WTC11 (cell line): ENCODE results near the gene PRKCZ. TPM values are rescaled to one million over a fixed set of nuclear protein-coding genes. Genes with fewer than 3 reads are reported as not detected.

Experiments used
- ATAC-seq: fragments of 200-7000 bp; cut with Tn5 transposase; 2 replicates; pipeline ENCODE4 v1.10.0; 2021; ENCODE audit warnings: mild to moderate bottlenecking, moderate library complexity
- CTCF ChIA-PET: fragments of 300-600 bp; sonication (Branson Sonifier 250); formaldehyde crosslinking; loops from one replicate; lab custom pipeline; 2021; ENCODE audit warnings: antibody characterized with exemption; lab: Charles Lee
- POLR2A ChIA-PET: fragments of 350-600 bp; sonication (Branson Sonifier 250); formaldehyde crosslinking; loops from one replicate; lab custom pipeline; 2021; ENCODE audit warnings: antibody characterized with exemption; lab: Charles Lee
- DNase-seq: peaks from one replicate; pipeline ENCODE4 v3.0.0; 2021; ENCODE audit warnings: low spot score
- H3K27ac Mint-ChIP-seq: 2 replicates; pipeline ENCODE4 v1.8.0; 2021; ENCODE audit warnings: mixed read lengths
- H3K27me3 Mint-ChIP-seq: 2 replicates; pipeline ENCODE4 v1.8.0; 2021; ENCODE audit warnings: low read depth, mild to moderate bottlenecking, moderate library complexity, mixed read lengths
- H3K36me3 Mint-ChIP-seq: 2 replicates; pipeline ENCODE4 v1.8.0; 2021; ENCODE audit warnings: mixed read lengths
- H3K4me1 Mint-ChIP-seq: 2 replicates; pipeline ENCODE4 v1.8.0; 2022; ENCODE audit warnings: mixed read lengths
- H3K4me3 Mint-ChIP-seq: 2 replicates; pipeline ENCODE4 v1.8.0; 2021; ENCODE audit warnings: mild to moderate bottlenecking, moderate library complexity, mixed read lengths
- H3K9me3 Mint-ChIP-seq: 2 replicates; pipeline ENCODE4 v1.8.0; 2021; ENCODE audit warnings: mixed read lengths
- GABPB1 ChIP-seq: sonication (generic); formaldehyde crosslinking; IDR thresholded peaks from 2 replicates; pipeline ENCODE4 v1.8.1; 2023; ENCODE audit warnings: mild to moderate bottlenecking, missing genetic modification reagents
- OVOL2 ChIP-seq: fragments of 250-450 bp; sonication (Bioruptor Pico); IDR thresholded peaks from 2 replicates; pipeline ENCODE4 v1.9.0; 2021; ENCODE audit warnings: mild to moderate bottlenecking, borderline replicate concordance
- SMAD4 ChIP-seq: sonication (generic); formaldehyde crosslinking; IDR thresholded peaks from 2 replicates; pipeline ENCODE4 v1.8.0; 2022; ENCODE audit warnings: mild to moderate bottlenecking, missing genetic modification reagents
- SOX15 ChIP-seq: fragments of 250-450 bp; sonication (Bioruptor Pico); IDR thresholded peaks from 2 replicates; pipeline ENCODE4 v1.9.0; 2021; ENCODE audit warnings: mild to moderate bottlenecking
- ZNF219 ChIP-seq: sonication (generic); formaldehyde crosslinking; IDR thresholded peaks from 2 replicates; pipeline ENCODE4 v1.8.0; 2023; ENCODE audit warnings: missing genetic modification reagents, mild to moderate bottlenecking, borderline replicate concordance
- ZNF263 ChIP-seq: sonication (generic); formaldehyde crosslinking; IDR thresholded peaks from 2 replicates; pipeline ENCODE4 v1.8.1; 2022; ENCODE audit warnings: low read depth, mild to moderate bottlenecking, moderate library complexity, missing genetic modification reagents
- total RNA-seq: library from RNA; stranded (reverse); gene quantifications from 3 replicates; pipeline ENCODE4 v1.2.3, GENCODE V29; 2021
- TF ChIP-seq, protein P1 (sequence below): fragments of 250-450 bp; sonication (Bioruptor Pico); IDR thresholded peaks from 2 replicates; pipeline ENCODE4 v1.8.0; 2021; ENCODE audit warnings: mild to moderate bottlenecking
- TF ChIP-seq, protein P2 (sequence below): sonication (generic); formaldehyde crosslinking; conservative IDR thresholded peaks from 2 replicates; pipeline ENCODE4 v1.8.1; 2022; ENCODE audit warnings: mild to moderate bottlenecking, missing genetic modification reagents
- TF ChIP-seq, protein P3 (sequence below): sonication (generic); formaldehyde crosslinking; IDR thresholded peaks from 2 replicates; pipeline ENCODE4 v1.8.1; 2022; ENCODE audit warnings: low read depth, mild to moderate bottlenecking, moderate library complexity, missing genetic modification reagents, borderline replicate concordance
- TF ChIP-seq, protein P4 (sequence below): sonication (generic); formaldehyde crosslinking; IDR thresholded peaks from 2 replicates; pipeline ENCODE4 v1.8.1; 2022; ENCODE audit warnings: mild to moderate bottlenecking, missing genetic modification reagents, moderate library complexity, borderline replicate concordance
- TF ChIP-seq, protein P5 (sequence below): sonication (generic); formaldehyde crosslinking; IDR thresholded peaks from 2 replicates; pipeline ENCODE4 v1.8.0; 2022; ENCODE audit warnings: mild to moderate bottlenecking, missing genetic modification reagents
- TF ChIP-seq, protein P6 (sequence below): fragments of 250-450 bp; sonication (Bioruptor Pico); IDR thresholded peaks from 2 replicates; pipeline ENCODE4 v1.9.0; 2021; ENCODE audit warnings: mild to moderate bottlenecking

PRKCZ gene
- total RNA-seq, 1 experiment from 2014 or later = 52.5 TPM

DNA sequence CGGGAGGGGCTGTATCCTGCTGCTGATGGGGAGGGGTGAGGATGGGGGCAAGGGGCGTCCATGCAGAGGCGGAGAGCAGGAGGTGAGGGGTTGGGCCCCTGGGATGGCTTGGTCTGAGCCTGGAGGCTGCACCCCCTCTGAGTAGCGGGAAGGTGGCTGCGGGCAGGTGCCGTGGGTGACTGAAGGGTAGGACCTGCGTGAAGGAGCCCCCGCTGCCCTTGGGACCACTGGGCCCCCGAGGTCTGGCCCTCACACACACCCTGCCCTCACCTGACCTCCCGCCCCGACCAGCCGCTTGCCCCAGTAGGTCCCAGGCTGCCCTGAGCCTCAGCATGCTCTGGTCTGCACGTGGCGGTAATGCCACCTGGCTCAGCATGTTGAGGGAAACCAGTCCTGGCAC is 165.1 kb downstream of the PRKCZ start (continued):
- TF ChIP-seq, protein P1, sequence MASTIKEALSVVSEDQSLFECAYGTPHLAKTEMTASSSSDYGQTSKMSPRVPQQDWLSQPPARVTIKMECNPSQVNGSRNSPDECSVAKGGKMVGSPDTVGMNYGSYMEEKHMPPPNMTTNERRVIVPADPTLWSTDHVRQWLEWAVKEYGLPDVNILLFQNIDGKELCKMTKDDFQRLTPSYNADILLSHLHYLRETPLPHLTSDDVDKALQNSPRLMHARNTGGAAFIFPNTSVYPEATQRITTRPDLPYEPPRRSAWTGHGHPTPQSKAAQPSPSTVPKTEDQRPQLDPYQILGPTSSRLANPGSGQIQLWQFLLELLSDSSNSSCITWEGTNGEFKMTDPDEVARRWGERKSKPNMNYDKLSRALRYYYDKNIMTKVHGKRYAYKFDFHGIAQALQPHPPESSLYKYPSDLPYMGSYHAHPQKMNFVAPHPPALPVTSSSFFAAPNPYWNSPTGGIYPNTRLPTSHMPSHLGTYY (CRISPR knock-in tag) = no peak
- TF ChIP-seq, protein P2, sequence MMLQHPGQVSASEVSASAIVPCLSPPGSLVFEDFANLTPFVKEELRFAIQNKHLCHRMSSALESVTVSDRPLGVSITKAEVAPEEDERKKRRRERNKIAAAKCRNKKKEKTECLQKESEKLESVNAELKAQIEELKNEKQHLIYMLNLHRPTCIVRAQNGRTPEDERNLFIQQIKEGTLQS (CRISPR knock-in tag) = no peak
- TF ChIP-seq, all 79 proteins: peak for 0

DNA sequence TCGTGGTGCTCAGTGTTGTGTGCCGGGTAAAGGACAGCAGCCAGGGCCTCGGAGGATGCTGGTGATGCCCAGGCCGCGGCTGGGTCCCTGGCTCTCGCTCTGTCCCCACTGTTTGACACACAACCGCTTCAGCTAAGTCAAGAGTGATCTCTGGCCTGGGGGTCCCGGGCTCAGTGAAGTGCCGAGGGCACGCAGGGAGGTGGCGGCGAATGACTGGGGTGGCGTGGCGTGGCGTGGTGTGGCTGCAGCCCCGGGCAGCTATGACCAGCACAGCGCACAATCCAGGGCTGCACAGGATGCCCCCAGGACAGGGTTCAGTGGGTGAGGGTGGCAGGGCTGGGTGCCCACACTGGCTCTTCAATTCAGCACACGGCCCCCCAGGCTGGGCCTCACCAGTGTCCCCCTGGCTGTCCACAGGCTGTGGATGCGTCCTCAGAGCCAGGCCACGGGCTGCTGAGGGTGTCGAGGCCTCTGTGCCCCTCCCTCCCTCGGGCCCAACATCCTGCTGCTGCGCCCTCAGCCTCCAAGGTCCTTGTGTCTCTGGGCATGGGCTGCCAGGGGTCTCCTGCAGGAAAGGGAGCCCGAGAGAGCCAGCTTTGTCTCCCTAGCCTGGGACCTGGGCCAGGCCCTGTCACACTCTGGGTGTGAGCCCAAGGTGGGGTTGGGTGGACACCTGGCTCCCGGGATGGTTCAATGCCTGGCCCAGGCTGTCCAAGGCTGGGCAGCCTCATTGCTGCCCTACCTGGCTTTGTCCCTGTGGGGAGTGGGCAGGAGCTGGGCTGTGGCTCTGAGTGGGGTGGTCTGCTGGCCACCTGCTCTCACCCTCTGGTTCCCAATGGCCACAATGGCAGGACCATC is 165.9 kb downstream of the PRKCZ start:
- CTCF ChIA-PET = interaction anchor here (1.4 kb wide), 1 partner anchor 42 kb away, joined by 3 read pairs; no protein-coding TSS in a partner anchor

DNA sequence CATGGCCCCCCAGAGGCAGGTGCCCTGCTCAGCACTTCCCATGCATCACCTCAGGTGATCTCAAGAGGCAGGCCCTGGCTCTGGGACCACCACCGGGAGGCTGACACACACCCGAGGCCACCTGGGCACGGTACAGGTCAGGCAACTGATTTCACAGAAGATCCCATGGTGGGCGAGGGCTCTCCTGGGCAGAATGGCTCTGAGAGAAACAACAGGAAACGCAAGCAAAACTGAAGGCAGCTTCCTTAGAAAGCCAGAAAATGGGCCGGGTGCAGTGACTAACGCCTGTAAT is 166.5 kb downstream of the PRKCZ start:
- ChIA-PET CTCF (interaction anchor here (1.4 to 1.6 kb wide), 2 partner anchors 22 to 42 kb away, joined by 3 to 5 read pairs; partner anchors contain the start of gene FAAP20), POLR2A (interaction anchor here (0.7 kb wide), 1 partner anchor 13 kb away, joined by 3 read pairs; no protein-coding TSS in a partner anchor)
- no peaks in the 10 kb centered on the region for H3K36me3 Mint-ChIP-seq
- H3K4me3 Mint-ChIP-seq = no peak overlapping the region
- ATAC-seq = no peak
- peaks cover 3% of the 10 kb centered on the region; the same call in 1 of the 2 replicates for H3K4me1 Mint-ChIP-seq
- no peaks in the 10 kb centered on the region for H3K9me3 Mint-ChIP-seq
- DNase-seq = no peak
- H3K27ac Mint-ChIP-seq = no peak overlapping the region
- TF ChIP-seq SOX15 (CRISPR knock-in tag) = no peak
- TF ChIP-seq, protein P3, sequence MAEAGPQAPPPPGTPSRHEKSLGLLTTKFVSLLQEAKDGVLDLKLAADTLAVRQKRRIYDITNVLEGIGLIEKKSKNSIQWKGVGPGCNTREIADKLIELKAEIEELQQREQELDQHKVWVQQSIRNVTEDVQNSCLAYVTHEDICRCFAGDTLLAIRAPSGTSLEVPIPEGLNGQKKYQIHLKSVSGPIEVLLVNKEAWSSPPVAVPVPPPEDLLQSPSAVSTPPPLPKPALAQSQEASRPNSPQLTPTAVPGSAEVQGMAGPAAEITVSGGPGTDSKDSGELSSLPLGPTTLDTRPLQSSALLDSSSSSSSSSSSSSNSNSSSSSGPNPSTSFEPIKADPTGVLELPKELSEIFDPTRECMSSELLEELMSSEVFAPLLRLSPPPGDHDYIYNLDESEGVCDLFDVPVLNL = no peak
- no peaks in the 10 kb centered on the region; the same call in 1 of the 2 replicates for H3K27me3 Mint-ChIP-seq

More for the DNA sequence above, 165.9 kb downstream of the PRKCZ start:
- Mint-ChIP-seq H3K27ac (no peak overlapping the region), H3K4me3 (no peak overlapping the region), H3K4me1 (0 out of 2 replicates have a peak, but pooled peaks cover 3% of the 10 kb centered on the region), H3K27me3 (no peaks in the 10 kb centered on the region; the same call in 1 of the 2 replicates), H3K9me3 (no peaks in the 10 kb centered on the region), H3K36me3 (no peaks in the 10 kb centered on the region)
- DNase-seq = no peak
- ATAC-seq = no peak
- POLR2A ChIA-PET = no interaction called here
- TF ChIP-seq, protein P4, sequence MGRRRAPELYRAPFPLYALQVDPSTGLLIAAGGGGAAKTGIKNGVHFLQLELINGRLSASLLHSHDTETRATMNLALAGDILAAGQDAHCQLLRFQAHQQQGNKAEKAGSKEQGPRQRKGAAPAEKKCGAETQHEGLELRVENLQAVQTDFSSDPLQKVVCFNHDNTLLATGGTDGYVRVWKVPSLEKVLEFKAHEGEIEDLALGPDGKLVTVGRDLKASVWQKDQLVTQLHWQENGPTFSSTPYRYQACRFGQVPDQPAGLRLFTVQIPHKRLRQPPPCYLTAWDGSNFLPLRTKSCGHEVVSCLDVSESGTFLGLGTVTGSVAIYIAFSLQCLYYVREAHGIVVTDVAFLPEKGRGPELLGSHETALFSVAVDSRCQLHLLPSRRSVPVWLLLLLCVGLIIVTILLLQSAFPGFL (CRISPR knock-in tag) = no peak
- TF ChIP-seq, protein P2 (CRISPR knock-in tag) = no peak
- TF ChIP-seq ZNF219 (no peak), OVOL2 (no peak), SMAD4 (CRISPR knock-in tag) (no peak), ZNF263 (no peak), GABPB1 (no peak)
- TF ChIP-seq, protein P5, sequence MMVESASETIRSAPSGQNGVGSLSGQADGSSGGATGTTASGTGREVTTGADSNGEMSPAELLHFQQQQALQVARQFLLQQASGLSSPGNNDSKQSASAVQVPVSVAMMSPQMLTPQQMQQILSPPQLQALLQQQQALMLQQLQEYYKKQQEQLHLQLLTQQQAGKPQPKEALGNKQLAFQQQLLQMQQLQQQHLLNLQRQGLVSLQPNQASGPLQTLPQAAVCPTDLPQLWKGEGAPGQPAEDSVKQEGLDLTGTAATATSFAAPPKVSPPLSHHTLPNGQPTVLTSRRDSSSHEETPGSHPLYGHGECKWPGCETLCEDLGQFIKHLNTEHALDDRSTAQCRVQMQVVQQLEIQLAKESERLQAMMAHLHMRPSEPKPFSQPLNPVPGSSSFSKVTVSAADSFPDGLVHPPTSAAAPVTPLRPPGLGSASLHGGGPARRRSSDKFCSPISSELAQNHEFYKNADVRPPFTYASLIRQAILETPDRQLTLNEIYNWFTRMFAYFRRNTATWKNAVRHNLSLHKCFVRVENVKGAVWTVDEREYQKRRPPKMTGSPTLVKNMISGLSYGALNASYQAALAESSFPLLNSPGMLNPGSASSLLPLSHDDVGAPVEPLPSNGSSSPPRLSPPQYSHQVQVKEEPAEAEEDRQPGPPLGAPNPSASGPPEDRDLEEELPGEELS (CRISPR knock-in tag) = no peak
- TF ChIP-seq, protein P6, sequence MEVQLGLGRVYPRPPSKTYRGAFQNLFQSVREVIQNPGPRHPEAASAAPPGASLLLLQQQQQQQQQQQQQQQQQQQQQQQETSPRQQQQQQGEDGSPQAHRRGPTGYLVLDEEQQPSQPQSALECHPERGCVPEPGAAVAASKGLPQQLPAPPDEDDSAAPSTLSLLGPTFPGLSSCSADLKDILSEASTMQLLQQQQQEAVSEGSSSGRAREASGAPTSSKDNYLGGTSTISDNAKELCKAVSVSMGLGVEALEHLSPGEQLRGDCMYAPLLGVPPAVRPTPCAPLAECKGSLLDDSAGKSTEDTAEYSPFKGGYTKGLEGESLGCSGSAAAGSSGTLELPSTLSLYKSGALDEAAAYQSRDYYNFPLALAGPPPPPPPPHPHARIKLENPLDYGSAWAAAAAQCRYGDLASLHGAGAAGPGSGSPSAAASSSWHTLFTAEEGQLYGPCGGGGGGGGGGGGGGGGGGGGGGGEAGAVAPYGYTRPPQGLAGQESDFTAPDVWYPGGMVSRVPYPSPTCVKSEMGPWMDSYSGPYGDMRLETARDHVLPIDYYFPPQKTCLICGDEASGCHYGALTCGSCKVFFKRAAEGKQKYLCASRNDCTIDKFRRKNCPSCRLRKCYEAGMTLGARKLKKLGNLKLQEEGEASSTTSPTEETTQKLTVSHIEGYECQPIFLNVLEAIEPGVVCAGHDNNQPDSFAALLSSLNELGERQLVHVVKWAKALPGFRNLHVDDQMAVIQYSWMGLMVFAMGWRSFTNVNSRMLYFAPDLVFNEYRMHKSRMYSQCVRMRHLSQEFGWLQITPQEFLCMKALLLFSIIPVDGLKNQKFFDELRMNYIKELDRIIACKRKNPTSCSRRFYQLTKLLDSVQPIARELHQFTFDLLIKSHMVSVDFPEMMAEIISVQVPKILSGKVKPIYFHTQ (CRISPR knock-in tag) = no peak
